SHP77 treated with DMSO at 0.1 percent for 48 hours (cell line): ENCODE data around the gene EPHB2.

Experiments used
- DNase-seq: peaks from one replicate; lab custom pipeline; 2025; lab: John Stamatoyannopoulos, UW

The EPHB2 gene

DNA sequence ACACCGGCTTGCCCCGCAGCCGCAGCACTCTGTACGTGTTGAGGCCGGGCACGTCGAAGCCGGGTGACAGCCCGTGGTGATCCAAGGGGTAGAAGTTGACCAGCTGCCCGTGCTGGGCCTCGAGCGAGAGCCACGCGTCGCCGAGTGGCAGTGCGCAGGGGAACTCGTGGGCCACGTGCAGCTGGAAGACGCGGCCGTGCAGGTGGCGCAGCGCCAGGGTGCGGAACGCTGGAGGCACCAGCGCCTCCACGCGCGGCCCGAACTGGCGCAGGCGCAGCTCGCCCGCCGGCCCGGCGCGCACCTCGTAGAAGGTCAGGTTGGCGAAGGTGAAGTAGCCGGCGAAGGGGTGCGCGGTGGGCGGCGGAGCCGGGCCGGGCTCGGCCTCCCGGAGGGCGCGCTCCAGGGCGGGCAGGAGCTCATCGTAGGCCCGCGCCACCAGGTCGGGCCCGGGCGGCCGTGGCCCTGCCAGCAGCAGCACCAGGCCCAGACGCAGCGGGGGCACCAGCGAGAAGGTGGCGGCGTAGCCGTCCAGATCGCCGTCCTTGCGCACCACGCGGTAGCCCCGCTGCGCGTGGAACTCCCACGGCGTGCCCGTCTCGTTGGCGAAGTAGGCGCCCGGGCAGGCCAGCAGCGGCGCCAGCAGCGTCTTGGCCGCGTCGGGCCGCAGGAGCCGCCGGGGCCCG is 242.6 kb downstream of the EPHB2 start:
- no peak for DNase-seq

DNA sequence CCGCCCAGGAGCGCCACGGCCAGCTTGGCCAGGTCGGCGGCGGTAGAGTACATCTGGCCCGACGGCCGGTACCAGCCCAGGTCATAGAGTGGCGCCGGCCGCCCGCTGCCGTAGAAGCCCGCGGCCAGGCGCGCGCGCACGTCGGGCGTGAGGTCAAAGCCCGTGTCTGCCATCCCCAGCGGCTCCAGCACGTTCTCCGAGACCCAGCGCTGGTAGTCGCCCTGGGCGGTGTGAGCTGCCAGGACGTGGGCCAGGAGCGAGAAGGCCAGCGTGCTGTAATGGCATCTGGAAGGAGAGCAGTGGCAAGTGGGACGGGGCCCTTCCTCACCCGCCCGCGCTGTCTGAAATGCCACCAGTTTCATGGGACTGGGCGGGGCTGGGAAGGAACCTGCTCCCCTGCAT is 243.1 kb downstream of the EPHB2 start:
- no peak for DNase-seq

DNA sequence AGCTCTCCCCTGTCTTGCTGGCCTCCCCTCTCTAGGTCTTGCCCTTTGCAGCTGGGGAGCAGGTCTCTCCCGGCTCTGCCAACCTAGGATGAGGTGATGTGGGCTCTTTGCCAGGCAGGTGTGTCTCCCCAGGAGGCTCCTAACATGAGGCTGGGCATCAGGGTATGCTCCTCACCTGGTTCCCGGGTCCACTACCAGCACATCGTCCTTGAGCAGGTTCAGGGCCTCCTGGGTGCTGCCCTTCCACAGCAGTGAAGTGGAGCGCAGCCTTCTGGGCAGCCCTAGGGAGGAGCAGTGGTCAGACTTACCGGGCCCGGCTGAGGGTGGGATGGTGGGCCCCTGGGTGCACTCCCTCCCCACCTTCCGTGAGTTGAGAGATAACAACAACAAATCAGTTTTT is 244.5 kb downstream of the EPHB2 start:
- DNase-seq = no peak

DNA sequence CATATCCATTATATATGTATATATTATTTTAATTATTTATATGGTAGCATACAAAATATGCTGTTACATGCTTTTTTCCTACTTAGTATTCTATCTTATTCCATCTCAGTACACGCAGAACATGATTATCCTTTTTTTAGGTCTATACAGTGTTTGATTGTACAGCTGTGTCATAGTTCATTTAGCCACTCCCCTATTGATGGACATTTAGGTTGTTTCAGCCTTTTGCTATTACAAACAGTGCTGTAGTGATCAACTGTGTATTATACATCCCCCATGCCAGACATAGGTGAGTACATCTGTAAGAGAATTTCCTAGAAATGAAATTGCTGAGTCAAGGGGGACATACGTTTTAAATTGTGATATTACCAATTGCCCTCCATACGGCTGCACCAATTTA is 246.4 kb downstream of the EPHB2 start:
- DNase-seq = no peak

DNA sequence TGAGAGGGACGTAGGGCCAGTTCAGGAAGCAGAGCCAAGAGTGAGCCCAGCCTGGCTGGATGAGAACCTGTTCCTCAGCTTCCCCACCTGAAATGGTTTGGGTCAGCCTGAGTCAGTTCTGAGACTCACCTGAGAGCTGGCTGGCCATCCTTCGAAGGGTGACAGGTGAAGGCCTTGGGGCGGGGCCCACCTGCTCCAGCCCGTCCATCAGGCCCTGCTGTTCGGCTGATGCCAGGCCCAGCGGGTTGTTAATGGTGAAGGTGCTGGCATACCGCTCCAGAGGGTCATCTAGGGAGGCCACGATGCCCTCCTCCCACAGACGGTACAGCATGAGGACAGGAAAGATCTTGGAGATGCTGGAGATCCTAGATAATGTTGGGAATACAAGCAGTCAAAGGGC is 247.9 kb downstream of the EPHB2 start:
- DNase-seq = no peak

DNA sequence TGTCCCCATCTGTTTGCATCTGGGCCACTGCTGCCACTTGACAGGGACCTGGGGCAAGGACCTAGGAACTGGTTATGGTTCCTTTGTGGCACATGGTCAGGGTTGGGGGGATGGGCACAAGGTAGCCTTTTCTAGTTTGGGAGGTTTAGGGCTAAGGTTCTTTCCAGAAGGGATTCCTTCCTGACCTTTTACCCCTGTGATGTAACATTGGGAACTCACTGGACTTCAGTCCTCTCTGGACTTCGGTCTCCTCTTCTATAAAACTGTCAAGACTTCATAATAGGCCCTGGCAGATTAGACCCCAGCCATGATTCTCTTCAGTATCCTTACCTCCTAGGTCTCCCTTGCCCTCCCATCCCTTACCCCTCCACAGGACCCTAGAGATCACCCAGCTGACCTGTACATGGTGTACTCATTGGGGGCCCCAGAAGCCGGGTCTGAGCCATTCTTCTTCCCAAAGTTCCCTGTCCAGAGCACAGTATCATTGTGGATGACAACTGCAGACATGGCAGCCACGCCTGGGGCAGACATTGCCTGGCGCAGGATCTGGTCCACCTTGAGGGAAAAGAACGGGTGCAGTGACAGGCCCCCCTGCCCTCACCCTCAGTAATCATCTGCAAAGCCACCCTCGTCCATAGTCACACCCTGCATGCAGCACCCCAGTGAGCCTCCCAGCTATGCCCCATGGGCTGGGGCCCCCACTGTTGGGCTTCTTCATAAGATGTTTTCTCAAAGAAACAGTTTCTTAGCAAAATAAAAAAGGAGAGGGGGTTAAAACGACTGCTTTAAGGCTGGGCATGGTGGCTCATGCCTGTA is 249.1 kb downstream of the EPHB2 start:
- no peak for DNase-seq

DNA sequence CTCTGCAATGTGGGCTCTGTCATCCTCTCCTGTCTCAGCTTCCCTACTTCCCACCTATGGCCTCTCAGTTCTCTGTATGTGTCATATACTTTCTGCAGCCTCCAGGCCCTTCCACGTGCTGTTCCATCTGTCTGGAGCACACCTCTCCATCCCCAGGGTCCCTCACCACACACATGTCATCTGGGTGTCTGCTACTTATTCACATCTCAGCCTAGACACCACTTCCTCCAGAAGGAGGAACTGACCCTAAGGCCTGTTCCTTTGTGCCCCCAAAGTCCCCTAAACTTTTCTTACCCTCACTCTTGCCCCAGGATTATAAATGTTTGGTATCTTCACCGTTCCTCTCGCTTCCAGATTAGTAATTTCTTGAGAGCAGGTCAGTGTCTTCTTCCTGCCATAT is 251.9 kb downstream of the EPHB2 start:
- DNase-seq = no peak

DNA sequence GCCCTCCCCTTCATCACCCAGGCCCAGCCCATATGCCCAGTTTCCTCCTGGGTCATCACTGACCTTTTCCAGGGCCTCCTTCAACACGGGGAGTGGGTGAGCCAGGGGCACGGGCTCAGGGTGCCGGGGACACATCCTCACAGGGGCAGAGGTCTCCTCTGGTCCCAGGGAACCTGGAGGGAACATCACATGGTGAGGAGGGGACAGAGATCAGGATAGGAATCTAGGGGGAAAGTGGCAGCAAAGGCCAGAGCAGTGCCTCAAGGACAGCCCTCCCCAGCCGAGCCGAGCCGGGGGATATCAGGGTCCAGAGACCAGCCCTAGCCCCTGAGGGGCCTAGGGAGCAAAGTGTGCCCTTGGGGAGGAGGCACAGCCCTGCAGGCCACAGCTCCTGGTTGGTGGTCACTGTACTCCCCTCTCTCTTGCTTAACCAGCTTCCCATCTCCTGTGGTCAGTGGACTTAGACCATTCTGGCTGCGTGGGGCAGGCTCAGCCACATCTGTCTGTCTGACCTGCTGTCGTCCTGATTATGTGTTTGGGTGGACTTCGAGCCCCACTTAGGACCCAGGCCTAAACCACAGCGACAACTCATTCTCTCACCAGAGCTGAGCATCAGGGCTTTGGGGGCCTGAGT is 252.5 kb downstream of the EPHB2 start:
- no peak for DNase-seq

DNA sequence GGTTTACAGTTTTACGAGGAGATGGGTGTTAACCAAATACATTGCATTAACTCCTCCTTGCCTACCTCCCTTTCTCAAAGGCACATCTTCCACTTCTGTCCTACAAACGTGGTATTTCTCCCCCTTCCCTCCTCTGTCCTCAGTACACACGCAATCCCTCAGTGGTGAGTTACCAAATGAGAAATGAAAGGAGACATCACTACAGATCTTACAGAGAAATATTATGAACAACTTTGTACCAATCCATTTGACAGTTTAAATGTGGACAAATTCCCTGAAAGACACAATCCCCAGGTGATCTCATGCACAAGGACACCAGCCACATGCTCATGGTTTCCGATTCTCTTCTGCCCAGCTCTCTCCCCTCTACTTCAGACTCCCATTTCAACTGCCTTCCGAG is 255.7 kb downstream of the EPHB2 start:
- no peak for DNase-seq

DNA sequence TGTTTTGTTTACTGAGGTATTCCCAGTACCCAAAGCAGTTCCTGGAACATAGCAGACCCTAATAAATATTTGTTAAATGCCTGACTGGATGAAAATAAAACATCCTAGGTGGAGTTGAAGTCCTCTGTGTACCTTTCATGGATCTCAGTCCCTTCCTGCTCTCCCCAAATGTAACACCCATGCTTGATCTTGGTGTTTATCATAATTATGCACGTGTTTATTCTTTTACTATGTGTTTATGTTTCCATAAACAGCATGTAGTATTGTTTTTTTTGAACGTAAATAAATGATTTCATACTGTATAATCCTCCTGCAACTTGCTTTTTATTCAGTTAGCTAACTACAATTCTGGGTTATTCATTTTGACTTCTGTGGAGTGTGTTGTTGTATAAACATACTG is 257.2 kb downstream of the EPHB2 start:
- no peak for DNase-seq

DNA sequence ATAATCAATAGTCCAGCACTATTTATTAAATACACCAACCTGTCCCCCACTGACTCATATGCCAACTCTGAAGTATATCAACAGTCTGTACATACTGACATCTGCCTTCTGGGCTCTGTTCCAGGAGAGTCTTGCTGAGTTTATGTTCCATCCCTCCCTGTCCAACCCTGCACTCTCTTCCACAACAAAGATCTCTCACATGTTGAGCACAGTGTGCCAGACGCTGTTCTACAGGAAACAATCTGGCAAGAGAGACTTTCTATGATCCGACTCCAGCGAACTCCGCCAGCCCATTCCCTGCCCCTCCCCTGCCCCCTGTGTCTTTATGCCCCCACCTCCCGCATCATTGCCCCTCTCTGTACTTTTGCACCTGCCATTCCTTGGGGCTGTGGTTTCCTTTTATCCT is 258.7 kb downstream of the EPHB2 start:
- peak; percentile 72 for DNase-seq

DNA sequence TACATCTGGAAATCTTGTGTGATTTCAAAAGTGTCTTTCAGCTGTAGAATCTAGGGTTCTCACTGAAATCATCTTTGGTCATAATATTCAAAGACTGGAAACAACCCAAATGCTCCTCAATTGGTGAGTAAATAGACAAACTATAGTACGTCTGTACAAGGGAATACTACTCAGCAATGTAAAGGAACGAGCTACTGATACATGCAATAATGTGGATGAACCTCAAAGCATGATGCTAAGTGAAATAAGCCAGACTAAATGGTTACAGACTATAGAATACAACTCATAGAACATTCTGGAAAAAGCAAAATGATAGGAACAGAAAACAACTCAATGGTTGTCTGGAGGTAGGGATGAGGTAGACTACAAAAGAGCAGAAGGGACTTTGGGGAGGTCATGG is 259.5 kb downstream of the EPHB2 start:
- no peak for DNase-seq
